ENCODE data around the gene MAPT.

DNA sequence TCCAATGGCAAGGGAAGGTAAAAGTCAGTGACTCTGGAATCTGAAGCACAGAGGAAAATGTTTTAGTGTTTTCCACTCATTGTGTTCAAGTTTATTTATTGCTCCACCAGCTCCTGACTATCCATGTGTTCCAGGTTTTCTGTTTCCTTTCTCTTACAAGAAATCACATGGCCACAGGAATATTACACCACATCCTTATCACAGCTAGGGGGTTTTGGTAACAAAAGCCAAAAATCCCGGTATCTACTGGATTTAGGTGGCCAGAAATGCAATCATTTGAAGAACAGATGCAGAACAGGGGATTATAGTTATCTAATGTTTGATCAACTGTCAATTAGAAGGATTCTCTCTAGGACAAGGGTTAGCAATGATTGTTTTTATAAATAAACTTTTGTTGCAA lies 152.6 kb downstream of the MAPT start:
- no peak for TF ChIP-seq CTCF (conservative IDR thresholded peaks at IDR 0.05; ENCODE audit: low read depth, low read length)
- no peak for TF ChIP-seq FOS (IDR thresholded peaks at IDR 0.05; ENCODE audit: low read depth, low read length)
- TF ChIP-seq ELK1 (IDR thresholded peaks at IDR 0.05; ENCODE audit: borderline replicate concordance, low read depth, low read length), result no peak
- TF ChIP-seq USF2 (IDR thresholded peaks at IDR 0.05; ENCODE audit: low read depth, low read length), result no peak
- TF ChIP-seq MAZ (IDR thresholded peaks at IDR 0.05; ENCODE audit: borderline replicate concordance, low read depth, low read length), result no peak
- TF ChIP-seq RCOR1 (IDR thresholded peaks at IDR 0.05; ENCODE audit: insufficient replicate concordance, low read length), result no peak
- TF ChIP-seq POLR2A (IDR thresholded peaks at IDR 0.05; ENCODE audit: low read depth, low read length), result no peak
- no peak for TF ChIP-seq MAFK (IDR thresholded peaks at IDR 0.05; ENCODE audit: low read depth, low read length)
- no peak for TF ChIP-seq CEBPB (IDR thresholded peaks at IDR 0.05; ENCODE audit: low read depth, low read length)
- no peak for TF ChIP-seq RFX5 (IDR thresholded peaks at IDR 0.05; ENCODE audit: low read depth, low read length)
- no peak for TF ChIP-seq RAD21 (IDR thresholded peaks at IDR 0.05; ENCODE audit: low read length)
- TF ChIP-seq SMC3 (IDR thresholded peaks at IDR 0.05; ENCODE audit: low read depth, low read length), result no peak
- no peak for TF ChIP-seq BHLHE40 (IDR thresholded peaks at IDR 0.05; ENCODE audit: low read depth, low read length)

Data from IMR-90 (cell line).